Mesendoderm (in vitro differentiated cells): ENCODE results near the gene MSL2.
"Not testable (repeated sequence)": the region's sequence is repeated elsewhere in the genome, so short reads cannot be mapped to it uniquely, and the experiment has no call there.

Experiments used
- DNase-seq: peaks from one replicate; pipeline ENCODE4 v3.0.0; 2013
- H2AK5ac ChIP-seq: 2 replicates; pipeline ENCODE4 v1.6.1; 2013; ENCODE audit warnings: low read length, inconsistent platforms
- H2BK120ac ChIP-seq: 2 replicates; pipeline ENCODE4 v1.6.1; 2013; ENCODE audit warnings: low read depth, mild to moderate bottlenecking, low read length, moderate library complexity, mixed read lengths
- H2BK15ac ChIP-seq: replicated peaks from 2 replicates; pipeline ENCODE4 v1.6.1; 2013; ENCODE audit warnings: low read depth, mild to moderate bottlenecking, moderate library complexity
- H2BK5ac ChIP-seq: 2 replicates; pipeline ENCODE4 v1.6.1; 2013; ENCODE audit warnings: low read length, inconsistent platforms
- H3K18ac ChIP-seq: 2 replicates; pipeline ENCODE4 v1.6.1; 2013; ENCODE audit warnings: mild to moderate bottlenecking, low read length, mixed read lengths
- H3K23ac ChIP-seq: one replicate; pipeline ENCODE4 v1.6.1; 2013; ENCODE audit warnings: low read length
- H3K27ac ChIP-seq: 2 replicates; pipeline ENCODE4 v1.5.1; 2013; ENCODE audit warnings: low read depth, mild to moderate bottlenecking, inconsistent platforms, low read length, moderate library complexity
- H3K27me3 ChIP-seq: 2 replicates; pipeline ENCODE4 v1.6.1; 2013; ENCODE audit warnings: low read length, control low read depth, mild to moderate bottlenecking, inconsistent platforms; ENCODE audit not compliant: insufficient read depth, poor library complexity
- H3K36me3 ChIP-seq: 2 replicates; pipeline ENCODE4 v1.6.1; 2013; ENCODE audit warnings: low read length, inconsistent platforms; ENCODE audit not compliant: control insufficient read depth, insufficient read depth
- H3K4ac ChIP-seq: one replicate; pipeline ENCODE4 v1.6.1; 2013; ENCODE audit warnings: low read depth, mild to moderate bottlenecking, low read length, moderate library complexity
- H3K4me1 ChIP-seq: 2 replicates; pipeline ENCODE4 v1.6.1; 2013; ENCODE audit warnings: low read depth, low read length, inconsistent platforms; ENCODE audit not compliant: control insufficient read depth
- H3K4me2 ChIP-seq: 2 replicates; pipeline ENCODE4 v1.6.1; 2013; ENCODE audit warnings: low read length
- H3K4me3 ChIP-seq: 2 replicates; pipeline ENCODE4 v1.5.1; 2013; ENCODE audit warnings: mild to moderate bottlenecking, low read length
- H3K56ac ChIP-seq: one replicate; pipeline ENCODE4 v1.6.1; 2013; ENCODE audit warnings: low read length
- H3K79me1 ChIP-seq: 2 replicates; pipeline ENCODE4 v1.6.1; 2013; ENCODE audit warnings: low read length, inconsistent platforms
- H3K79me2 ChIP-seq: 2 replicates; pipeline ENCODE4 v1.6.1; 2013; ENCODE audit warnings: mild to moderate bottlenecking, low read length; ENCODE audit not compliant: control insufficient read depth, insufficient read depth
- H3K9ac ChIP-seq: 2 replicates; pipeline ENCODE4 v1.6.1; 2013; ENCODE audit warnings: low read length, inconsistent platforms
- H4K5ac ChIP-seq: one replicate; pipeline ENCODE4 v1.6.1; 2013; ENCODE audit warnings: low read length
- H4K8ac ChIP-seq: one replicate; pipeline ENCODE4 v1.6.1; 2013; ENCODE audit warnings: low read depth, mild to moderate bottlenecking, control low read depth, low read length, moderate library complexity
- WGBS: extraction: QIAGEN DNeasy Blood & Tissue Kit; methylation state at CpG from one replicate; pipeline ENCODE4 v1.1.7; 2013; ENCODE audit warnings: low lambda C conversion rate, missing lambda C conversion rate; ENCODE audit not compliant: insufficient coverage; ENCODE audit errors: extremely low coverage; 5-methylcytosine and 5-hydroxymethylcytosine counted together

Gene MSL2

GRCh38 chr3:136195258-136196063, 674 bp downstream of the MSL2 start:
- Histone ChIP-seq H3K36me3 (no peaks in the 10 kb centered on the region), H3K56ac (peak overlapping the region; percentile 97), H3K79me2 (peaks cover 45% of the 10 kb centered on the region), H3K18ac (peak overlapping the region; percentile 89), H2AK5ac (no peak overlapping the region), H3K79me1 (peaks cover 3% of the 10 kb centered on the region), H3K4me1 (peaks cover 3% of the 10 kb centered on the region), H3K4ac (peak overlapping the region; percentile 88), H3K27me3 (no peaks in the 10 kb centered on the region), H3K23ac (peak overlapping the region; percentile 35), H4K5ac (no peak overlapping the region), H3K27ac (peak overlapping the region; percentile 99), H3K4me3 (peak overlapping the region; percentile 99), H3K9ac (peak overlapping the region; percentile 86), H4K8ac (no peak overlapping the region), H3K4me2 (peak overlapping the region; percentile 97), H2BK15ac (no peak overlapping the region), H2BK120ac (peak overlapping the region; percentile 39), H2BK5ac (peak overlapping the region; percentile 90)
- no CpG with 5 or more reads among the region's 103 CpGs for WGBS
- peak; percentile 81 for DNase-seq

DNA sequence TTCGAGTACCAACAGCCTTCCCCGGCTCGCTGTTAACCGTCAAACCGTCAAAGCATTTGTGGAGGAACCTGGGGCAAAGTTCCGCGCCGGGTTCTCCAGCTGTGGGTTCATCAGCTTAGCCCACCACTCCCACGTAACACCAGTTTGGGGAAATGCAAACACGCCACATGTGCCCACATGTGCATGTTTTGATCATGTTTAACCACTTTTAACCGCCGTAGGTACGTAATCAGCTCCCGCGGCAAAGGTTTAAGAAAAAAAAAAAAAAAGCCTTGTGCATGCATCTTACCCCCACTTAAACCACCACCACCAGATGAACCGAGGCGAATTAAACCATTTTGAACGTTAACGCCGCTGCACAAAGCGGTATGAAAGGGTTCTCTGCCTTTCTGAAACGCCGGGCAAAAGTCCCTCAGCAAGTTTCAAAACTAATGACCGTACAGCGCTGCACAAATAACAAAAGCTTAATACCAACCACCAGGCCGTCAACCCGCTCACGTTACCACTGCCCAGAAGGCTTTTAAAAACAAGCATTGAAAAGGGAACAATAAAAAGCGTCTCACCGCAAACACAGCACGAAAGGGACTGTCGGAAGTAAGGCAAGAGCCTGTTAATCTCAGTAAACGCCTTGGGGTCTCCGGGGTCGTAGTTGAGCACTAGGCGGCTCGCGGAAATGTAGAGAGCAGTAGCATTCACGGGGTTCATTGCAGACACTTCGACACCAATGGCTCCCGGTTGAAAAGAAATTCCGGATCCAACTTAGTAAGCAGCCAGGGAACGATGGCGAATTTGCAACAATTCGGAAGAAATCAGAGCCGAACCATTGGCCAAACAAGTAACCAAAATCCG, 1.5 kb downstream of the MSL2 start:
- Histone ChIP-seq H3K36me3 (no peaks in the 10 kb centered on the region), H3K4me3 (peak overlapping the region; percentile 99), H2BK120ac (no peak overlapping the region), H3K18ac (peak overlapping the region; percentile 89), H3K27me3 (no peaks in the 10 kb centered on the region), H3K79me2 (peaks cover 53% of the 10 kb centered on the region), H3K4me1 (peaks cover 3% of the 10 kb centered on the region), H4K8ac (no peak overlapping the region), H3K9ac (peak overlapping the region; percentile 86), H2BK5ac (no peak overlapping the region), H4K5ac (no peak overlapping the region), H2AK5ac (no peak overlapping the region), H2BK15ac (no peak overlapping the region), H3K23ac (peak overlapping the region; percentile 98), H3K79me1 (peaks cover 3% of the 10 kb centered on the region), H3K27ac (peak overlapping the region; percentile 99), H3K4me2 (peak overlapping the region; percentile 97), H3K4ac (peak overlapping the region; percentile 63), H3K56ac (peak overlapping the region; percentile 97)
- WGBS: no CpG with 5 or more reads among the region's 47 CpGs
- peak; percentile 66 for DNase-seq

DNA sequence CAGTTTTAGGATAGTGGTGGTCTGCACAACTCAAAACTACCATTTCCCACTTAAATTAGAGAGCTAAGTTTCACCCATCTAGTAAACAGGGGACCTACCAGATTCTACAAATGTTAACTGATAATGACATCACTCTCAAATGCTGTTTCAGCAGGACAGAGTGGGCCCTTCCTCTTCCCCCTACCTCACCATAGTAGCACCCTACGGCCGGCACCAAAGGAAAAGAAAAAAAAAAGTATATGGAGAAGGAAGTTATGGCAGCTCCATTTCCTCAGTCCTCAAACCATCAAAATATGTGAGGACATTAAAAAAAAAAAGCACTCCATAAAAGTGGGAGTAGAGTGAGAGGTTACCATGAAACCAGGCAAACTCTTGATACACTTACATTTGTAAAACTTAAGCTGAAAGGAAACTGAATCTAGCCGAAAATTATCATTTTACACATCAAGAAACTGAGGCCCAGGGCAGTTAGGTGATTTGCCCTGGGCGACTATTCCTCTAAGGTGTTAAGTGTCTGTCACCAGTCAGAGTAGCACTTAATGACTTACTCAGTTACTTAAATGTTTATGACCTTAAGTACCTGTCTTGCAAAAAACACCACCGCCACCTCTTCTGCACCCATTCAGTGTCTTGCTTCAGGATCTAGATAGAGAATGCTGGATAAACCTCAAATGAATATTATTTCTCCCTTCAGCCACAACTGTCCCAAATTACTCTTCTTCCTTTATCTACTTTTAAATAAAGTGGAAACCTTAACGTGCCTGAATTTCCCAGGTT, 2.7 kb downstream of the MSL2 start:
- Histone ChIP-seq H3K4ac (no peak overlapping the region), H3K9ac (peak overlapping the region; percentile 58), H3K36me3 (no peaks in the 10 kb centered on the region), H3K79me2 (peaks cover 65% of the 10 kb centered on the region), H2AK5ac (no peak overlapping the region), H2BK15ac (no peak overlapping the region), H3K4me3 (peak overlapping the region; percentile 13), H3K23ac (no peak overlapping the region), H3K27me3 (no peaks in the 10 kb centered on the region), H3K18ac (no peak overlapping the region), H3K4me2 (peak overlapping the region; percentile 70), H3K4me1 (peaks cover 5% of the 10 kb centered on the region), H2BK120ac (no peak overlapping the region), H3K27ac (no peak overlapping the region), H2BK5ac (no peak overlapping the region), H3K56ac (peak overlapping the region; percentile 42), H4K5ac (no peak overlapping the region), H3K79me1 (peaks cover 3% of the 10 kb centered on the region), H4K8ac (no peak overlapping the region)
- peak; percentile 50 for DNase-seq
- no CpG with 5 or more reads among the region's 6 CpGs for WGBS

DNA sequence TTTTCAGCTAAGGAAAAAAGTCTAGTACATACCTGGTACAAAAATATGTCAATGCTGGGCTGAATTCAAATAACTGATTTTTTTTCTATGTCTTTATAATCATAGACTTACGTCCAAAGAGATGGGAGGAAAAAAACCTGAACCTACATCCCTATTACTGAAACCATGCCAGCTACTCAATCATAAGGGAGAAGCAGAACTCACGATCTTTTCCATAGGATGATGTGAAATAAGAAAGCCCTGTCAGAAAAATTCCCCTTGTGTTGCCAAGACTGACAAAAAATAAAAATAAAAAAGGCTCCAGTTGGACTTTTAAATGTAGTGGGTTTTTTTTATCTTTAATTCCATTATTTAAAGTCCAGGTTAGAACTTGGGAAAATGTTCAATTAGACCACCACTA, 3.3 kb downstream of the MSL2 start:
- DNase-seq: no peak
- no CpG with 5 or more reads among the region's 2 CpGs for WGBS

GRCh38 chr3:136192195-136192594, 3.9 kb downstream of the MSL2 start:
- H3K4me3 ChIP-seq, H3K36me3 ChIP-seq, H2BK120ac ChIP-seq, H3K18ac ChIP-seq, H3K56ac ChIP-seq, H3K23ac ChIP-seq, DNase-seq, H3K4ac ChIP-seq, H4K5ac ChIP-seq, H3K4me2 ChIP-seq, H4K8ac ChIP-seq, H3K9ac ChIP-seq, H2BK5ac ChIP-seq, H2BK15ac ChIP-seq, H3K4me1 ChIP-seq, H3K79me1 ChIP-seq, H2AK5ac ChIP-seq, H3K27ac ChIP-seq, H3K27me3 ChIP-seq: not testable (repeated sequence)
- H3K79me2 ChIP-seq: peaks cover 76% of the 10 kb centered on the region
- WGBS: no CpG with 5 or more reads among the region's 6 CpGs

More for the DNA sequence above, 3.3 kb downstream of the MSL2 start:
- Histone ChIP-seq H3K27me3 (no peaks in the 10 kb centered on the region), H3K79me1 (peaks cover 3% of the 10 kb centered on the region), H2BK120ac (no peak overlapping the region), H3K23ac (no peak overlapping the region), H3K27ac (no peak overlapping the region), H3K4me1 (peaks cover 5% of the 10 kb centered on the region), H2AK5ac (no peak overlapping the region), H4K8ac (no peak overlapping the region), H4K5ac (no peak overlapping the region), H3K4me3 (no peak overlapping the region), H3K36me3 (no peaks in the 10 kb centered on the region), H3K79me2 (peaks cover 71% of the 10 kb centered on the region), H3K4me2 (no peak overlapping the region), H3K9ac (no peak overlapping the region), H2BK5ac (no peak overlapping the region), H3K56ac (no peak overlapping the region), H2BK15ac (no peak overlapping the region), H3K18ac (no peak overlapping the region), H3K4ac (no peak overlapping the region)
